ENCODE measurements around the gene FAM89B. TPM values are rescaled to one million over a fixed set of nuclear protein-coding genes. Genes with fewer than 3 reads are reported as not detected.

FAM89B gene
- total RNA-seq, 2 experiments from 2014 or later: 30.3 to 31.1 TPM

DNA sequence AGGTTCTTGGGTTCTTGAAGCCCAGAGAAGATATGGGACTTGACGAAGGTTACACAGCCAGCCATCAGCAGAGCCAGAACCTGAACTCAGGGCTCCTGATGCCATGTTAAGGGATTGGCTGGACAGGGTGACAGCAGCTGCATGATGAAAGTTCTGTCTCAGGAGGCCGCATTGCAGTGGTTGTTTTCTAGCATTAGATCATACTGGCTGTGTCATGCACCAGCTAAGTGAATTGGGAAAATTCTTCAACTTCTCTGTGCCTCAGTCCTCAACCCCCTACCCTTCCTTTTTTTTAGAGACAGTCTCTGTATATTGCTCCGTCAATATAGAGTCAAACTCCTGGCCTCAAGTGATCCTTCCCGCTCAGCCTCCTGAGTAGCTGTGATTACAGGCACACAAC, 8.7 kb upstream of the FAM89B start:
- POLR2A ChIA-PET: interaction anchor here (0.7 kb wide), 2 partner anchors 18 to 489 kb away, joined by 5 to 6 read pairs; no protein-coding TSS in a partner anchor
- CTCF ChIA-PET: interaction anchor here (0.7 to 5.2 kb wide), 5 partner anchors 9 to 194 kb away, joined by 3 to 23 read pairs (median 4); partner anchors contain the start of gene FAM89B

GRCh38 chr11:65564879-65565559, 7.3 kb upstream of the FAM89B start:
- CTCF ChIA-PET: interaction anchor here (1.1 to 5.2 kb wide), 8 partner anchors 8 to 40 kb away, joined by 3 to 23 read pairs (median 8); partner anchors contain the start of genes FAM89B and SCYL1
- POLR2A ChIA-PET: interaction anchor here (0.6 to 1.5 kb wide), 3 partner anchors 9 to 110 kb away, joined by 3 to 8 read pairs (median 4); partner anchors contain the start of gene EHBP1L1

GRCh38 chr11:65565624-65566453, 6.5 kb upstream of the FAM89B start:
- CTCF ChIA-PET: interaction anchor here (0.6 to 3.3 kb wide), 12 partner anchors 7 to 72 kb away, joined by 3 to 18 read pairs (median 4); partner anchors contain the start of genes FAM89B, SCYL1 and SIPA1
- POLR2A ChIA-PET: interaction anchor here (0.6 to 1.5 kb wide), 13 partner anchors 10 to 304 kb away, joined by 3 to 11 read pairs (median 5); partner anchors contain the start of genes DPF2, EHBP1L1, MALAT1 and NEAT1

DNA sequence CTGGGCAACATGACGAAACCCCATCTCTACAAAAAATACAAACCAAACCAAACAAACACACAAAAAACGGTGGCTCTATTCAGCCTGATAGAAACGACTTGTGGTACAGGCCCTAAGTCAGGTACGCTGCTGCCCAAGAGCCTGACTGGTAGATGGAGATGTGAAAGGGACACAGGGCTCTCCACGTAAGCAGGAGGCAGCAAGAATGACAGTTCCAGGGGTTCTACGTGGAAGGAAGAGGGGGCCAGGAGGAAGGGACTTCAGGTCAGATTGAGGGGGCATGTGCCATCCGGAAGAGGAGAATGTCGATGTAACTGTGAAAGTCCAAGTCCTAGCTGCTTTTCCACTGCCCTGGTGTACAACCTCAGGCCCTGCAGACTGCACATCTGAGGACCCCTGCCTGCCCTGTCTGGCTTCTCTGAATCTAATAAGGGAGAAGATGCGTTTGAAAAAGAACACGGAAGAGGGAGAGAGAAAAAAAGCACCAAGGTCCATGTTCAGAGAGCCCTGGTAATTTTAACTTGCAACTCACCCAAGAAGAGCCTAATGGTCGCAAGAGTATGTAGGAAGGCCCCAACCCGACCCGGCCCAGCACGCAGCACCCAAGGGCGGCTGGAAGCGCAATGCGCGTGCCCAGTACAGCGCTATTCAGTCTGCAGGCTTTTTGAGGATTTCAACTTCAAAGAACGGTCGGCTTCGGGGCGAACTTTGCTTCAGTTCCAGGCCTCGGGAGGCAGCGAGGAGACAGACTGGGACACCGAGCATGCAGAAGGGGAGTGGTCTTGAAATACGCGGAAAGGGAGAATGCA, 3.0 kb upstream of the FAM89B start:
- ChIA-PET POLR2A (interaction anchor here (1.0 to 1.2 kb wide), 4 partner anchors 43 to 308 kb away, joined by 3 to 4 read pairs (median 4); partner anchors contain the start of genes NEAT1 and POLA2), CTCF (interaction anchor here (0.8 to 4.6 kb wide), 7 partner anchors 11 to 46 kb away, joined by 3 to 56 read pairs (median 5); partner anchors contain the start of genes LTBP3 and PCNX3)

- POLR2A ChIA-PET: interaction anchor here (0.8 to 1.2 kb wide), 6 partner anchors 43 to 321 kb away, joined by 3 to 4 read pairs (median 3); partner anchors contain the start of genes NEAT1 and POLA2
Measured at GRCh38 chr11:65569973-65570918, 2.1 kb upstream of the FAM89B start, which contains the start of gene ZNRD2. Gene ZNRD2 (plus strand): TSS chr11:65570477. CDS start chr11:65570492, 15 bp downstream.

GRCh38 chr11:65571420-65571819, 918 bp upstream of the FAM89B start:
- ChIA-PET POLR2A (interaction anchor here (0.7 to 2.8 kb wide), 4 partner anchors 17 to 317 kb away, joined by 3 to 14 read pairs (median 4); partner anchors contain the start of gene FIBP), CTCF (interaction anchor here (0.7 to 4.6 kb wide), 9 partner anchors 12 to 184 kb away, joined by 3 to 56 read pairs (median 7); partner anchors contain the start of gene KCNK7)

More at GRCh38 chr11:65569973-65570918, 2.1 kb upstream of the FAM89B start, which contains the start of gene ZNRD2:
- CTCF ChIA-PET: interaction anchor here (0.7 to 4.6 kb wide), 12 partner anchors 12 to 45 kb away, joined by 3 to 56 read pairs (median 5); partner anchors contain the start of genes LTBP3 and PCNX3

DNA sequence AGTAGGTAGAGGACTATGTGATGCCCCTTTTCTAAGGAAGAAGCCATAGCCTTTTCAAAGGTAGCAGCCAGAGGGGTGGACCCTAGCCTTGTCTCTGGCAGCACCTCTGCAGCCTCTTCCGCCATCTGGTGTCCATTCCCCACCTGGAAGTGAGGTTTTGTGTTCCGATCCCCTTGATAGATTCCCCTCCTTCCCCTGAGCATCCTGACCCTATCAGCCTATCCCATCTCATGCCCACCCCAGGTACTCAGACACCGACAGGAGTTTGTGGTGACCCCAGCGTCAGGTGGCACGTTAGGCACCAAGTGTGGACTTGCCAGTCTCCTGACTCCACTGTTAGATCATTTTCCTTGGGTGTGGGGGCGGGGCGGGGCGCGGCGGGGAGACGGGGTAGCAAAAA, 398 bp upstream of the FAM89B start:
- CTCF ChIA-PET: interaction anchor here (0.8 to 4.6 kb wide), 10 partner anchors 9 to 43 kb away, joined by 3 to 56 read pairs (median 7); partner anchors contain the start of gene KCNK7
- POLR2A ChIA-PET: interaction anchor here (0.5 to 2.8 kb wide), 7 partner anchors 15 to 316 kb away, joined by 3 to 14 read pairs (median 3); partner anchors contain the start of genes FIBP and MUS81

DNA sequence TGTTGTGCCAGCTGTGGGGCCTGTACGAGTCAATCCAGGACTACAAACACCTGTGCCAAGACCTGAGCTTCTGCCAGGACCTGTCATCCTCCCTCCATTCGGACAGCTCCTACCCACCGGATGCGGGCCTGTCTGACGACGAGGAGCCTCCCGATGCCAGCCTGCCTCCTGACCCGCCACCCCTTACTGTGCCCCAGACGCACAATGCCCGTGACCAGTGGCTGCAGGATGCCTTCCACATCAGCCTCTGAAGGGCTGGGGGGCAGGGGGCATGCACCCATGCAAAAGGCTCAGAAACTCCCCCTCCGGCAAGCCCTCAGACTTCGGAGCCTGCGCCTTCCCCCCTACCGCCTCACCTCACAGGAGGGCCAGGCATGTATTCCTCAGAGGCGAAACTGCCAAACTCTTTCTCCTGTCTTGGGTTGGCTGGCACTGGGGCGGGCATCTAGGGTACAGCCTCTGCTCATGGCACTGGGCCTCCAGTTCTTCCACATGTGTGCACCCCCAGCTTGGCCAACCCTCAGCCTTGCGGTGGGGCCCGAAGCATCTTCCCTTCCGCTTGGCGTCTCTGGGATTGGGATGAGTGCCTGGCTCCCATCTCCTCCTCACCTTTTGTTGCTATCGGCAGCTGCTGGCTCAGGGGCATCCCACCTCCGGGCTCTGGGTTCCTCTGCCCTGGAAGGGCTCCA, 1.2 kb downstream of the FAM89B start:
- CTCF ChIA-PET: interaction anchor here (0.5 to 4.6 kb wide), 16 partner anchors 9 to 102 kb away, joined by 3 to 56 read pairs (median 4); partner anchors contain the start of genes KCNK7 and PCNX3
- POLR2A ChIA-PET: interaction anchor here (0.6 to 2.8 kb wide), 8 partner anchors 15 to 286 kb away, joined by 3 to 14 read pairs (median 6); partner anchors contain the start of genes MAP3K11 and MUS81

- ChIA-PET POLR2A (interaction anchor here (1.1 kb wide), 1 partner anchor 19 kb away, joined by 3 read pairs; no protein-coding TSS in a partner anchor), CTCF (interaction anchor here (0.8 to 6.9 kb wide), 10 partner anchors 10 to 43 kb away, joined by 3 to 81 read pairs (median 6); partner anchors contain the start of gene KCNK7)
Measured at GRCh38 chr11:65574109-65574810, 1.9 kb downstream of the FAM89B start.

DNA sequence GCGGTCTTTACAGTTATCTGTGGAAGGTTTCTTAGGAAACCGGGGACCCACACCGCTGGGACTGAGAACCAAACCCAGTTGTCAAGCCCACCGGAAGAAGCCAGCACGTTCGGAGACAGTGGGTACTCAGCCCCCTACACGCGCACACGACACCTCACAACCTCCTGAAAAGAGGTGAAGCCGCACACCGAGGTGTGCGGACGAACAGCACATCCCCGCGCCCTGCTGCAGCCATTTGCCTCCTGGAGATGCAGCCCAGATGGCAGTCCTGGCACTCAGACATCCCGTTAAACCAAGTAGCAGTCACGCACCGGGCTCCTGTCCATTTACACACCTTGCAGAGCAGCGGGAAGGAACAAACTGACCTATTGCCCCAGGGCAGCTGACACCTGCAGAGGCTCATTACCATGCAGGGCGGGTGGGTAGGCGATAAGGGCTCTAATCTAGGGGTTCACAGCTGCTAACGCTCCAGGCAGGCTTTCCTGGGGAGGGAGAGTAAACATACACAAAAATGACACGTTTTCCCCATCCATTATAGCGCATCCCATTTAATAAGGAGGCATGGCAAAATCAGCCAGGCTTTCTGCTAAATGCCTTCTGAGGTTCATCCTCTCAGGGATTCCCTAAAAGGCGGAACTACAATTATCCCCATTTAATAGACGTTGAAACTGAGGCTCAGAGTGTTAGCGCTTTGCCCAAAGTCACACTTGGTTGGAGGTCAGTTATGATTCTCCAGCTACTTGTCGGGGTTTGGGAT, 2.7 kb downstream of the FAM89B start:
- CTCF ChIA-PET: interaction anchor here (0.8 to 6.9 kb wide), 5 partner anchors 13 to 73 kb away, joined by 3 to 81 read pairs (median 14); partner anchors contain the start of genes MAP3K11 and PCNX3
- POLR2A ChIA-PET: interaction anchor here (0.7 to 4.0 kb wide), 8 partner anchors 9 to 40 kb away, joined by 3 to 46 read pairs (median 4); partner anchors contain the start of gene PCNX3

DNA sequence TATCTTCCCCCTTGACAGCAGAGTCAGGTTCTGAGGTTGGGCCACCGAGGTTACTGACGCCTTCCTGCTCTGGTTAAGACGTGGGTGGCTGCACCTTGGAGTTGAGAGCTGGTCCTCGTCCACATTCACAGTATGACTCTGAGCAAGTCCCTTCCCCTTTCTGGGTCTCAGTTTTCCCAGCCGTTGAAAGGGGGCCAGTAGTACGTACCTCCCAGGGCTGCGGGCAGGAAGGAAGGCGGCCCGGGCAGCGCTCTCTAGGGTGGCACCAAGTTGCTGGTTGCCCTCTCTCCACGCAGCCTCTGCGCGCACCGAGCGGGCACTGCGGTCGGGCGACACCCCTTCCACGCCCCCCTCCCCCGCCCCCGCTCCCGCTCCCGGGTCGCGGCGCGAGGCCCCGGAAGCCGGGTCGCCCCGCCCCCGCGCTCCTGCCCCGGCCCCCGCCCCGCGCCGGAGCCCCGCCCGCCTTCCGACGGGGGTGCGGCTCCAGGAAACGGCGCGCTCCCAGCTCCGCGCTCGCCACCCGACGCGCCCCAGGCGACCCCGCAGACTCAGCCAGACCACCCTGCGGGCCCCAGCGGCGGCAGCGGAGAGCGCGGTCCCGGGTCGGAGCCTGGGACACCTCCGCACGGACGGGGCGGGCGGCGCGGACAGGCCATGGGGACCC, 3.4 kb downstream of the FAM89B start, which contains the start of gene EHBP1L1:
TSS of gene EHBP1L1 (plus strand) at position 486 of the 664 bp plus-strand sequence. CDS start 250 bp downstream, outside the sequence.
- POLR2A ChIA-PET: interaction anchor here (0.6 to 4.0 kb wide), 11 partner anchors 8 to 80 kb away, joined by 3 to 46 read pairs (median 3); partner anchors contain the start of gene PCNX3
- CTCF ChIA-PET: interaction anchor here (0.5 to 6.9 kb wide), 8 partner anchors 13 to 1638 kb away, joined by 3 to 81 read pairs (median 6); partner anchors contain the start of genes MAP3K11 and PCNX3

- CTCF ChIA-PET: interaction anchor here (0.7 to 6.9 kb wide), 7 partner anchors 12 to 49 kb away, joined by 3 to 81 read pairs (median 8); partner anchors contain the start of genes MAP3K11 and PCNX3
- POLR2A ChIA-PET: interaction anchor here (0.6 to 4.0 kb wide), 9 partner anchors 7 to 81 kb away, joined by 3 to 46 read pairs (median 3); partner anchors contain the start of gene PCNX3
Measured at GRCh38 chr11:65576232-65576866, 4.0 kb downstream of the FAM89B start.

All from activated CD8-positive, alpha-beta memory T cell treated with anti-CD3 and anti-CD28 coated beads for 36 hours (primary cell).